Measurements from ENCODE around the gene DPM3. TPM values are rescaled to one million over a fixed set of nuclear protein-coding genes. Genes with fewer than 3 reads are reported as not detected.

Gene DPM3
- total RNA-seq, 2 experiments from 2014 or later = 53.2 to 57.7 TPM

- POLR2A ChIA-PET = interaction anchor here (1.2 kb wide), 1 partner anchor 22 kb away, joined by 3 read pairs; no protein-coding TSS in a partner anchor
- H3K4me3 Mint-ChIP-seq = no peak overlapping the region
- no peak overlapping the region for H3K27ac Mint-ChIP-seq
Observed at GRCh38 chr1:155106862-155107261, 33.5 kb downstream of the DPM3 start.

GRCh38 chr1:155105604-155106011, 34.7 kb downstream of the DPM3 start:
- H3K36me3 Mint-ChIP-seq (ENCODE audit: low read depth) = no peaks in the 10 kb centered on the region
- no peaks in the 10 kb centered on the region for H3K4me1 Mint-ChIP-seq (ENCODE audit: low read depth)
- H3K27me3 Mint-ChIP-seq (ENCODE audit: low read depth) = peaks cover 3% of the 10 kb centered on the region
- CTCF ChIA-PET = no interaction called here
- no peak for DNase-seq
- POLR2A ChIA-PET = no interaction called here
- ATAC-seq = no peak
- H3K9me3 Mint-ChIP-seq (ENCODE audit: insufficient read depth) = no peaks in the 10 kb centered on the region
- H3K4me3 Mint-ChIP-seq = no peak overlapping the region
- no peak overlapping the region for H3K27ac Mint-ChIP-seq

More at GRCh38 chr1:155106862-155107261, 33.5 kb downstream of the DPM3 start:
- no peak for DNase-seq
- H3K27me3 Mint-ChIP-seq (ENCODE audit: low read depth) = peaks cover 3% of the 10 kb centered on the region
- CTCF ChIA-PET = interaction anchor here (0.7 to 3.6 kb wide), 2 partner anchors 15 to 66 kb away, joined by 3 to 19 read pairs; partner anchors contain the start of gene KRTCAP2
- H3K9me3 Mint-ChIP-seq (ENCODE audit: insufficient read depth) = no peaks in the 10 kb centered on the region
- no peak for ATAC-seq
- H3K36me3 Mint-ChIP-seq (ENCODE audit: low read depth) = no peaks in the 10 kb centered on the region
- H3K4me1 Mint-ChIP-seq (ENCODE audit: low read depth) = no peaks in the 10 kb centered on the region

GRCh38 chr1:155104605-155105534, 35.5 kb downstream of the DPM3 start:
- POLR2A ChIA-PET = no interaction called here
- Mint-ChIP-seq H3K36me3 (ENCODE audit: low read depth) (no peaks in the 10 kb centered on the region), H3K9me3 (ENCODE audit: insufficient read depth) (no peaks in the 10 kb centered on the region), H3K27ac (no peak overlapping the region), H3K4me1 (ENCODE audit: low read depth) (no peaks in the 10 kb centered on the region), H3K27me3 (ENCODE audit: low read depth) (peaks cover 3% of the 10 kb centered on the region), H3K4me3 (no peak overlapping the region)
- DNase-seq = no peak
- no peak for ATAC-seq
- CTCF ChIA-PET = interaction anchor here (2.9 kb wide), 1 partner anchor 14 kb away, joined by 7 read pairs; no protein-coding TSS in a partner anchor

GRCh38 chr1:155103325-155103724, 37.0 kb downstream of the DPM3 start:
- Mint-ChIP-seq H3K27ac (no peak overlapping the region), H3K9me3 (ENCODE audit: insufficient read depth) (no peaks in the 10 kb centered on the region), H3K27me3 (ENCODE audit: low read depth) (peaks cover 3% of the 10 kb centered on the region), H3K4me1 (ENCODE audit: low read depth) (no peaks in the 10 kb centered on the region), H3K36me3 (ENCODE audit: low read depth) (no peaks in the 10 kb centered on the region), H3K4me3 (no peak overlapping the region)
- CTCF ChIA-PET = interaction anchor here (2.9 kb wide), 1 partner anchor 12 kb away, joined by 7 read pairs; no protein-coding TSS in a partner anchor
- ATAC-seq (no peak), DNase-seq (no peak)
- POLR2A ChIA-PET = no interaction called here

- H3K36me3 Mint-ChIP-seq (ENCODE audit: low read depth) = no peaks in the 10 kb centered on the region
- CTCF ChIA-PET = interaction anchor here (1.3 to 2.0 kb wide), 2 partner anchors 8 to 74 kb away, joined by 7 to 8 read pairs; partner anchors contain the start of genes KRTCAP2 and TRIM46
- no peaks in the 10 kb centered on the region for H3K4me1 Mint-ChIP-seq (ENCODE audit: low read depth)
Observed at GRCh38 chr1:155099331-155099730, 41.0 kb downstream of the DPM3 start.

GRCh38 chr1:155094622-155094948, 45.7 kb downstream of the DPM3 start:
- ATAC-seq (no peak), DNase-seq (no peak)
- no peaks in the 10 kb centered on the region for H3K36me3 Mint-ChIP-seq (ENCODE audit: low read depth)
- no peaks in the 10 kb centered on the region for H3K9me3 Mint-ChIP-seq (ENCODE audit: insufficient read depth)
- ChIA-PET POLR2A (no interaction called here), CTCF (interaction anchor here (1.2 to 4.5 kb wide), 5 partner anchors 9 to 78 kb away, joined by 3 to 53 read pairs (median 23); partner anchors contain the start of gene KRTCAP2)
- H3K27ac Mint-ChIP-seq = no peak overlapping the region
- peaks cover 7% of the 10 kb centered on the region for H3K4me1 Mint-ChIP-seq (ENCODE audit: low read depth)
- H3K27me3 Mint-ChIP-seq (ENCODE audit: low read depth) = peaks cover 16% of the 10 kb centered on the region
- H3K4me3 Mint-ChIP-seq = no peak overlapping the region

More at GRCh38 chr1:155099331-155099730, 41.0 kb downstream of the DPM3 start:
- H3K27me3 Mint-ChIP-seq (ENCODE audit: low read depth) = peaks cover 16% of the 10 kb centered on the region
- DNase-seq (no peak), ATAC-seq (no peak)
- no peak overlapping the region for H3K4me3 Mint-ChIP-seq
- POLR2A ChIA-PET = no interaction called here
- no peaks in the 10 kb centered on the region for H3K9me3 Mint-ChIP-seq (ENCODE audit: insufficient read depth)
- no peak overlapping the region for H3K27ac Mint-ChIP-seq

- Mint-ChIP-seq H3K9me3 (ENCODE audit: insufficient read depth) (no peaks in the 10 kb centered on the region), H3K36me3 (ENCODE audit: low read depth) (no peaks in the 10 kb centered on the region), H3K27me3 (ENCODE audit: low read depth) (peaks cover 16% of the 10 kb centered on the region), H3K4me3 (no peak overlapping the region), H3K27ac (no peak overlapping the region), H3K4me1 (ENCODE audit: low read depth) (peaks cover 7% of the 10 kb centered on the region)
- DNase-seq = no peak
- POLR2A ChIA-PET = no interaction called here
- CTCF ChIA-PET = interaction anchor here (1.3 to 4.5 kb wide), 5 partner anchors 9 to 79 kb away, joined by 3 to 53 read pairs (median 23); partner anchors contain the start of gene KRTCAP2
- ATAC-seq = no peak
Observed at GRCh38 chr1:155093911-155094621, 46.3 kb downstream of the DPM3 start.

GRCh38 chr1:155092641-155093040, 47.7 kb downstream of the DPM3 start:
- DNase-seq (no peak), ATAC-seq (no peak)
- CTCF ChIA-PET = interaction anchor here (1.7 to 5.8 kb wide), 9 partner anchors 14 to 83 kb away, joined by 4 to 166 read pairs (median 10); partner anchors contain the start of genes EFNA3, KRTCAP2, SLC50A1 and TRIM46
- H3K4me3 Mint-ChIP-seq = no peak overlapping the region
- no peaks in the 10 kb centered on the region for H3K9me3 Mint-ChIP-seq (ENCODE audit: insufficient read depth)
- no peaks in the 10 kb centered on the region for H3K36me3 Mint-ChIP-seq (ENCODE audit: low read depth)
- peaks cover 16% of the 10 kb centered on the region for H3K27me3 Mint-ChIP-seq (ENCODE audit: low read depth)
- peaks cover 7% of the 10 kb centered on the region for H3K4me1 Mint-ChIP-seq (ENCODE audit: low read depth)
- H3K27ac Mint-ChIP-seq = no peak overlapping the region
- POLR2A ChIA-PET = interaction anchor here (1.9 kb wide), 1 partner anchor 74 kb away, joined by 4 read pairs; no protein-coding TSS in a partner anchor

GRCh38 chr1:155092131-155092530, 48.2 kb downstream of the DPM3 start:
- DNase-seq = no peak
- H3K9me3 Mint-ChIP-seq (ENCODE audit: insufficient read depth) = no peaks in the 10 kb centered on the region
- H3K27me3 Mint-ChIP-seq (ENCODE audit: low read depth) = peaks cover 16% of the 10 kb centered on the region
- no peak overlapping the region for H3K27ac Mint-ChIP-seq
- ChIA-PET CTCF (interaction anchor here (0.6 to 5.8 kb wide), 33 partner anchors 11 to 135 kb away, joined by 3 to 166 read pairs (median 7); partner anchors contain the start of genes ADAM15, EFNA1, EFNA3 and KRTCAP2), POLR2A (interaction anchor here (0.6 to 1.9 kb wide), 2 partner anchors 29 to 75 kb away, joined by 3 to 4 read pairs; no protein-coding TSS in a partner anchor)
- H3K4me3 Mint-ChIP-seq = no peak overlapping the region
- H3K4me1 Mint-ChIP-seq (ENCODE audit: low read depth) = peaks cover 7% of the 10 kb centered on the region
- H3K36me3 Mint-ChIP-seq (ENCODE audit: low read depth) = no peaks in the 10 kb centered on the region
- no peak for ATAC-seq

GRCh38 chr1:155091071-155092051, 49.0 kb downstream of the DPM3 start:
- no peaks in the 10 kb centered on the region for H3K36me3 Mint-ChIP-seq (ENCODE audit: low read depth)
- POLR2A ChIA-PET = interaction anchor here (0.6 to 1.9 kb wide), 2 partner anchors 28 to 76 kb away, joined by 3 to 4 read pairs; no protein-coding TSS in a partner anchor

More at GRCh38 chr1:155091071-155092051, 49.0 kb downstream of the DPM3 start:
- Mint-ChIP-seq H3K4me3 (no peak overlapping the region), H3K27ac (no peak overlapping the region), H3K9me3 (ENCODE audit: insufficient read depth) (no peaks in the 10 kb centered on the region), H3K4me1 (ENCODE audit: low read depth) (peaks cover 8% of the 10 kb centered on the region), H3K27me3 (ENCODE audit: low read depth) (peaks cover 16% of the 10 kb centered on the region)
- DNase-seq (peak; percentile 85), ATAC-seq (peak; percentile 84)
- CTCF ChIA-PET = interaction anchor here (0.6 to 5.8 kb wide), 50 partner anchors 9 to 507 kb away, joined by 3 to 166 read pairs (median 4); partner anchors contain the start of genes ADAM15, DPM3, EFNA1 and EFNA3

Data from activated CD8-positive, alpha-beta T cell treated with anti-CD3 and anti-CD28 coated beads, Interleukin-2, amount 10 ng/mL, durations not matched to agents 7 days and 5 days (primary cell).